ENCODE data around the gene CCDC3. TPM values are rescaled to one million over a fixed set of nuclear protein-coding genes. Genes with fewer than 3 reads are reported as not detected.

Gene CCDC3
- total and polyA plus RNA-seq, 2 of the 8 experiments (the other 6 are each of a cell fraction or from before 2014, with no cell fraction given): 3.4 to 3.7 TPM

DNA sequence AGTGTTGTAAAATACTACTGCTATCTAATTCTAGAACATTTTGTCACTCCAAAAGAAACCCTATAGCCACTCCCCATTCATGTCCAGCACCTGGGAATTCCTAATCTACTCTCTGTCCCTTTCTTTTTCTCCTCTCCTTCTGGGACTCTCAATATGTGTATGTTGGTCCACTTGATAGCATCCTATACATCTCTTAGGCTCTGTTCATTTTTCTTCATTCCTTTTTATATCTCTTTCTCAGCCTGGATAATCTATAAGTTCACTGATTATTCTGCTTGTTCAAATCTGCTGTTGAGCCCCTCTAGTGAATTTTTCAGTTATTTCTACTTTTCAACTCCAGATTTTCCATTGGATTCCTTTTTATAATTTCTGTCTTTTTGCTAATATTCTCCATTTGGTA is 108.6 kb downstream of the CCDC3 start:
- Histone ChIP-seq H2AK5ac (ENCODE audit: low read depth, low read length) (no peak overlapping the region), H2BK5ac (ENCODE audit: low read depth, low read length) (no peak overlapping the region), H2AFZ (ENCODE audit: low read length) (no peak overlapping the region), H3K79me1 (ENCODE audit: low read depth, low read length) (no peaks in the 10 kb centered on the region), H4K91ac (replicated peaks; ENCODE audit: insufficient read length, low read length) (no peak overlapping the region), H3K9me3 (ENCODE audit: insufficient read depth in 2 of 2, low read depth in 1 of 2, low read length in 1 of 2) (0 out of 4 replicates have a peak, but pooled peaks cover 0 to 6% of the 10 kb centered on the region in 2 experiments), H4K5ac (ENCODE audit: insufficient read length, low read depth, low read length) (no peak overlapping the region), H3K27me3 (replicated peaks in 1 of 4; ENCODE audit: control insufficient read depth in 3 of 4, extremely low read depth in 1 of 4, insufficient read depth in 3 of 4, low read length in 3 of 4) (no peaks in the 10 kb centered on the region), H3K9ac (replicated peaks in 1 of 4; ENCODE audit: extremely low read depth in 1 of 4, low read depth in 3 of 4, low read length in 3 of 4) (no peak overlapping the region), H3K4me3 (ENCODE audit: extremely low read depth in 1 of 4, insufficient read depth in 2 of 4, low read depth in 3 of 4, low read length in 4 of 4) (no peak overlapping the region), H3K4me1 (replicated peaks in 1 of 4; ENCODE audit: control insufficient read depth in 3 of 4, insufficient read depth in 4 of 4, low read length in 3 of 4) (peaks cover 0 to 6% (median 2%) of the 10 kb centered on the region in 4 experiments; a peak in 2 of 7 replicates), H2BK20ac (ENCODE audit: low read length) (no peak overlapping the region), H4K8ac (ENCODE audit: extremely low read depth, insufficient read depth, low read length) (no peak overlapping the region), H2BK120ac (replicated peaks; ENCODE audit: low read depth, low read length) (no peak overlapping the region), H3K4ac (replicated peaks; ENCODE audit: insufficient read length, low read depth, low read length) (no peak overlapping the region), H2BK15ac (ENCODE audit: low read length) (no peak overlapping the region), H3K56ac (replicated peaks; ENCODE audit: insufficient read length, low read depth, low read length) (no peak overlapping the region), H3K18ac (ENCODE audit: extremely low read depth, low read length) (no peak overlapping the region), H3K14ac (ENCODE audit: insufficient read length) (no peak overlapping the region), H3K23me2 (ENCODE audit: low read depth, low read length) (no peaks in the 10 kb centered on the region; the same call in 1 of the 2 replicates), H3K23ac (ENCODE audit: insufficient read length) (no peak overlapping the region), H3K27ac (ENCODE audit: low read depth, low read length) (no peak overlapping the region), H3K36me3 (ENCODE audit: control insufficient read depth in 2 of 4, insufficient read depth in 4 of 4, low read length in 3 of 4) (no peaks in the 10 kb centered on the region), H3K79me2 (ENCODE audit: control insufficient read depth in 1 of 2, insufficient read depth in 2 of 2, low read length in 2 of 2) (no peaks in the 10 kb centered on the region), H4K20me1 (replicated peaks in 1 of 2; ENCODE audit: control insufficient read depth in 1 of 2, insufficient read depth in 2 of 2, low read length in 2 of 2) (no peaks in the 10 kb centered on the region), H2BK12ac (ENCODE audit: low read depth, low read length) (no peak overlapping the region), H3K4me2 (ENCODE audit: insufficient read depth in 1 of 2, low read depth in 2 of 2, low read length in 2 of 2) (no peak overlapping the region)
- CTCF ChIA-PET (ENCODE audit: partially characterized antibody): interaction anchor here (1.0 to 1.4 kb wide), 2 partner anchors 11 to 162 kb away, joined by 3 read pairs; no protein-coding TSS in a partner anchor
- FAIRE-seq: no peak
- no peak for DNase-seq (ENCODE audit: low read depth in 1 of 2, low spot score in 2 of 2)
- TF ChIP-seq TAF1 (IDR thresholded peaks at IDR 0.05; ENCODE audit: low read depth, low read length) (no peak), GTF2F1 (IDR thresholded peaks at IDR 0.05; ENCODE audit: borderline replicate concordance, low read depth, low read length) (no peak), KDM1A (IDR thresholded peaks at IDR 0.05; ENCODE audit: borderline replicate concordance, low read length) (no peak), TCF12 (IDR thresholded peaks at IDR 0.05; ENCODE audit: low read depth, low read length) (no peak), EZH2 (IDR thresholded peaks at IDR 0.05; ENCODE audit: low read depth, low read length, severe bottlenecking) (no peak), SAP30 (IDR thresholded peaks at IDR 0.05; ENCODE audit: insufficient read depth, insufficient replicate concordance, low read length) (no peak), TEAD4 (IDR thresholded peaks at IDR 0.05; ENCODE audit: low read depth, low read length) (no peak), SRF (IDR thresholded peaks at IDR 0.05; ENCODE audit: low read depth, low read length) (no peak)
- POLR2A ChIA-PET (ENCODE audit: partially characterized antibody): no interaction called here

Data from H1 (cell line).